Liver (tissue), 3 donors: ENCODE measurements around the gene KLRC2.

Experiments
- EGR1 ChIP-seq, 2 donors: IDR thresholded peaks; 2 replicates each; pipeline ENCODE4 v1.6.1; 2016 to 2018; ENCODE audit warnings: antibody characterized with exemption in 2 of 2, low read depth in 2 of 2
- FOXA1 ChIP-seq: IDR thresholded peaks from 2 replicates; pipeline ENCODE4 v1.6.1; 2016; ENCODE audit warnings: antibody characterized with exemption
- GABPA ChIP-seq, 2 donors: IDR thresholded peaks in 1 of 2; conservative IDR thresholded peaks in 1 of 2; 2 replicates each; pipeline ENCODE4 v1.6.1; 2016; ENCODE audit warnings: antibody characterized with exemption in 2 of 2, mild to moderate bottlenecking in 1 of 2, moderate library complexity in 1 of 2
- RXRA ChIP-seq, 2 donors: IDR thresholded peaks; 2 replicates each; pipeline ENCODE4 v1.6.1; 2017 to 2018; ENCODE audit warnings: antibody characterized with exemption in 2 of 2, mild to moderate bottlenecking in 1 of 2
- TAF1 ChIP-seq: conservative IDR thresholded peaks from 2 replicates; pipeline ENCODE4 v1.6.1; 2016; ENCODE audit warnings: antibody characterized with exemption, mild to moderate bottlenecking
- YY1 ChIP-seq: IDR thresholded peaks from 2 replicates; pipeline ENCODE4 v1.6.1; 2016; ENCODE audit warnings: antibody characterized with exemption, mild to moderate bottlenecking
- TF ChIP-seq, protein P1 (sequence below): fragments of 150-350 bp; IDR thresholded peaks from 2 replicates; pipeline ENCODE4 v1.5.1; 2017; ENCODE audit warnings: improper control_type of control experiment, low read depth, low read length; ENCODE audit not compliant: missing input control
- TF ChIP-seq, protein P2 (sequence below): IDR thresholded peaks from 2 replicates; pipeline ENCODE4 v1.6.1; 2016; ENCODE audit warnings: antibody characterized with exemption, mild to moderate bottlenecking
- TF ChIP-seq, protein P3 (sequence below): IDR thresholded peaks from 2 replicates; pipeline ENCODE4 v1.6.1; 2016; ENCODE audit warnings: antibody characterized with exemption
- donor health status: healthy.
- donor health status: healthy.

DNA sequence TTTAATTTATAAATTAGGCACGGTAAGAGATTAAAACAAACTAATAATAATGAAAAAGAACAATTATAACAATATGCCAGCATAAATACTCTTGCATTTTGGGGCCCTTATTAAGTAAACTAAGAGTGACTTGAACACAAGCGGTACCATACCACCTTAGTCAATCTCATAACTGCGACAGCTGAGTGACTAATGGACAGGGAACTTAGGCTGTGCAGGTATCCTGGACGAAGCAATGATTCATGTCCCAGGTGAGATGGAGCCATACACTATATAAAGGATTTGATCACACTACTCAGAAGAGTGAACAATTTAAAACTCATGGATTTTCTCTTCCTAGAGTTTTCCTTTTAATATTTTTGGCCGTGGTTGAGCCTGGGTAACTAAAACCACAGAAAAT lies 30.5 kb downstream of the KLRC2 start:
- TF ChIP-seq, protein P1, sequence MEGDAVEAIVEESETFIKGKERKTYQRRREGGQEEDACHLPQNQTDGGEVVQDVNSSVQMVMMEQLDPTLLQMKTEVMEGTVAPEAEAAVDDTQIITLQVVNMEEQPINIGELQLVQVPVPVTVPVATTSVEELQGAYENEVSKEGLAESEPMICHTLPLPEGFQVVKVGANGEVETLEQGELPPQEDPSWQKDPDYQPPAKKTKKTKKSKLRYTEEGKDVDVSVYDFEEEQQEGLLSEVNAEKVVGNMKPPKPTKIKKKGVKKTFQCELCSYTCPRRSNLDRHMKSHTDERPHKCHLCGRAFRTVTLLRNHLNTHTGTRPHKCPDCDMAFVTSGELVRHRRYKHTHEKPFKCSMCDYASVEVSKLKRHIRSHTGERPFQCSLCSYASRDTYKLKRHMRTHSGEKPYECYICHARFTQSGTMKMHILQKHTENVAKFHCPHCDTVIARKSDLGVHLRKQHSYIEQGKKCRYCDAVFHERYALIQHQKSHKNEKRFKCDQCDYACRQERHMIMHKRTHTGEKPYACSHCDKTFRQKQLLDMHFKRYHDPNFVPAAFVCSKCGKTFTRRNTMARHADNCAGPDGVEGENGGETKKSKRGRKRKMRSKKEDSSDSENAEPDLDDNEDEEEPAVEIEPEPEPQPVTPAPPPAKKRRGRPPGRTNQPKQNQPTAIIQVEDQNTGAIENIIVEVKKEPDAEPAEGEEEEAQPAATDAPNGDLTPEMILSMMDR = no peak
- TF ChIP-seq, protein P2, sequence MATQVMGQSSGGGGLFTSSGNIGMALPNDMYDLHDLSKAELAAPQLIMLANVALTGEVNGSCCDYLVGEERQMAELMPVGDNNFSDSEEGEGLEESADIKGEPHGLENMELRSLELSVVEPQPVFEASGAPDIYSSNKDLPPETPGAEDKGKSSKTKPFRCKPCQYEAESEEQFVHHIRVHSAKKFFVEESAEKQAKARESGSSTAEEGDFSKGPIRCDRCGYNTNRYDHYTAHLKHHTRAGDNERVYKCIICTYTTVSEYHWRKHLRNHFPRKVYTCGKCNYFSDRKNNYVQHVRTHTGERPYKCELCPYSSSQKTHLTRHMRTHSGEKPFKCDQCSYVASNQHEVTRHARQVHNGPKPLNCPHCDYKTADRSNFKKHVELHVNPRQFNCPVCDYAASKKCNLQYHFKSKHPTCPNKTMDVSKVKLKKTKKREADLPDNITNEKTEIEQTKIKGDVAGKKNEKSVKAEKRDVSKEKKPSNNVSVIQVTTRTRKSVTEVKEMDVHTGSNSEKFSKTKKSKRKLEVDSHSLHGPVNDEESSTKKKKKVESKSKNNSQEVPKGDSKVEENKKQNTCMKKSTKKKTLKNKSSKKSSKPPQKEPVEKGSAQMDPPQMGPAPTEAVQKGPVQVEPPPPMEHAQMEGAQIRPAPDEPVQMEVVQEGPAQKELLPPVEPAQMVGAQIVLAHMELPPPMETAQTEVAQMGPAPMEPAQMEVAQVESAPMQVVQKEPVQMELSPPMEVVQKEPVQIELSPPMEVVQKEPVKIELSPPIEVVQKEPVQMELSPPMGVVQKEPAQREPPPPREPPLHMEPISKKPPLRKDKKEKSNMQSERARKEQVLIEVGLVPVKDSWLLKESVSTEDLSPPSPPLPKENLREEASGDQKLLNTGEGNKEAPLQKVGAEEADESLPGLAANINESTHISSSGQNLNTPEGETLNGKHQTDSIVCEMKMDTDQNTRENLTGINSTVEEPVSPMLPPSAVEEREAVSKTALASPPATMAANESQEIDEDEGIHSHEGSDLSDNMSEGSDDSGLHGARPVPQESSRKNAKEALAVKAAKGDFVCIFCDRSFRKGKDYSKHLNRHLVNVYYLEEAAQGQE = no peak
- no peak for TF ChIP-seq EGR1 (IDR thresholded peaks at IDR 0.05; ENCODE audit: low read depth in 2 of 2)
- no peak for TF ChIP-seq GABPA (IDR thresholded peaks at IDR 0.05 in 1 of 2, conservative IDR thresholded peaks at IDR 0.05 in 1 of 2)
- TF ChIP-seq YY1 = no peak
- TF ChIP-seq TAF1 = no peak
- TF ChIP-seq, protein P3, sequence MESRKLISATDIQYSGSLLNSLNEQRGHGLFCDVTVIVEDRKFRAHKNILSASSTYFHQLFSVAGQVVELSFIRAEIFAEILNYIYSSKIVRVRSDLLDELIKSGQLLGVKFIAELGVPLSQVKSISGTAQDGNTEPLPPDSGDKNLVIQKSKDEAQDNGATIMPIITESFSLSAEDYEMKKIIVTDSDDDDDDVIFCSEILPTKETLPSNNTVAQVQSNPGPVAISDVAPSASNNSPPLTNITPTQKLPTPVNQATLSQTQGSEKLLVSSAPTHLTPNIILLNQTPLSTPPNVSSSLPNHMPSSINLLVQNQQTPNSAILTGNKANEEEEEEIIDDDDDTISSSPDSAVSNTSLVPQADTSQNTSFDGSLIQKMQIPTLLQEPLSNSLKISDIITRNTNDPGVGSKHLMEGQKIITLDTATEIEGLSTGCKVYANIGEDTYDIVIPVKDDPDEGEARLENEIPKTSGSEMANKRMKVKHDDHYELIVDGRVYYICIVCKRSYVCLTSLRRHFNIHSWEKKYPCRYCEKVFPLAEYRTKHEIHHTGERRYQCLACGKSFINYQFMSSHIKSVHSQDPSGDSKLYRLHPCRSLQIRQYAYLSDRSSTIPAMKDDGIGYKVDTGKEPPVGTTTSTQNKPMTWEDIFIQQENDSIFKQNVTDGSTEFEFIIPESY = no peak
- no peak for TF ChIP-seq FOXA1
- TF ChIP-seq RXRA (IDR thresholded peaks at IDR 0.05) = no peak
